GM12873 (cell line): Measurements from ENCODE around the gene HLF.

Source experiments
- CTCF ChIP-seq: IDR thresholded peaks from 2 replicates; pipeline ENCODE4 v1.5.1; 2012; ENCODE audit warnings: low read depth, mild to moderate bottlenecking, moderate library complexity, low read length, control low read depth; ENCODE audit not compliant: insufficient read depth; ENCODE audit errors: missing control alignments

HLF gene

GRCh38 chr17:55264645-55265298, at the start of gene HLF:
HLF (plus strand) TSS chr17:55264960; CDS start chr17:55265485, 525 bp downstream.
- TF ChIP-seq CTCF: no peak

- no peak for TF ChIP-seq CTCF
Observed at GRCh38 chr17:55215711-55216110, 49.0 kb upstream of the HLF start.

- TF ChIP-seq CTCF: no peak
Observed at GRCh38 chr17:55216888-55217287, 47.9 kb upstream of the HLF start.

GRCh38 chr17:55219459-55219858, 45.3 kb upstream of the HLF start:
- no peak for TF ChIP-seq CTCF

GRCh38 chr17:55219934-55220333, 44.8 kb upstream of the HLF start:
- no peak for TF ChIP-seq CTCF

GRCh38 chr17:55223524-55223923, 41.2 kb upstream of the HLF start:
- no peak for TF ChIP-seq CTCF

- no peak for TF ChIP-seq CTCF
Observed at GRCh38 chr17:55224746-55225145, 40.0 kb upstream of the HLF start.
